NOMO-1 treated with dmso at 0.1 percent for 144 hours (cell line): ENCODE measurements around the gene OR52N5.

ENCODE experiments used
- DNase-seq: peaks from one replicate; lab custom pipeline; 2025; ENCODE audit not compliant: unreplicated experiment; lab: John Stamatoyannopoulos, UW

OR52N5 gene

GRCh38 chr11:5783255-5783654 is at the start of gene OR52N5:
Gene OR52N5, minus strand, starts transcription at chr11:5783355. Its CDS starts 4,721 bp downstream, at chr11:5778634.
- no peak for DNase-seq

- no peak for DNase-seq
Observed at GRCh38 chr11:5831196-5831829, 48.2 kb upstream of the OR52N5 start.

- DNase-seq = no peak
Observed at GRCh38 chr11:5818245-5818886, 35.2 kb upstream of the OR52N5 start.

GRCh38 chr11:5815534-5815933 is 32.4 kb upstream of the OR52N5 start:
- peak; percentile 76 for DNase-seq

GRCh38 chr11:5809905-5810795 is 27.0 kb upstream of the OR52N5 start:
- no peak for DNase-seq

GRCh38 chr11:5809122-5809519 is 26.0 kb upstream of the OR52N5 start:
- no peak for DNase-seq

- peak; percentile 61 for DNase-seq
Observed at GRCh38 chr11:5808500-5809121, 25.5 kb upstream of the OR52N5 start, which contains the start of gene OR52N2. Gene OR52N2, plus strand, starts transcription at chr11:5808924. Its CDS starts 11,412 bp downstream, at chr11:5820336.

- no peak for DNase-seq
Observed at GRCh38 chr11:5807580-5807979, 24.4 kb upstream of the OR52N5 start.

- DNase-seq = no peak
Observed at GRCh38 chr11:5803982-5804381, 20.8 kb upstream of the OR52N5 start.

GRCh38 chr11:5796541-5796940 is 13.4 kb upstream of the OR52N5 start:
- DNase-seq = no peak

GRCh38 chr11:5791165-5791564 is 8.0 kb upstream of the OR52N5 start, which contains the start of gene OR52N1:
Gene OR52N1, minus strand, starts transcription at chr11:5791265. Its CDS starts 2,449 bp downstream, at chr11:5788816.
- DNase-seq = no peak

GRCh38 chr11:5767056-5767455 is 16.1 kb downstream of the OR52N5 start:
- DNase-seq = no peak

GRCh38 chr11:5753943-5754342 is 29.2 kb downstream of the OR52N5 start, which contains the start of gene OR52N4:
Gene OR52N4, plus strand, starts transcription at chr11:5754243. Its CDS starts 498 bp downstream, at chr11:5754741.
- no peak for DNase-seq

- no peak for DNase-seq
Observed at GRCh38 chr11:5749836-5750235, 33.3 kb downstream of the OR52N5 start.

GRCh38 chr11:5746614-5747013 is 36.5 kb downstream of the OR52N5 start:
- no peak for DNase-seq

GRCh38 chr11:5738431-5738830 is 44.7 kb downstream of the OR52N5 start:
- DNase-seq = no peak

- DNase-seq = no peak
Observed at GRCh38 chr11:5737670-5738392, 45.3 kb downstream of the OR52N5 start.

- DNase-seq = no peak
Observed at GRCh38 chr11:5737091-5737490, 46.1 kb downstream of the OR52N5 start.

- DNase-seq = no peak
Observed at GRCh38 chr11:5736396-5736795, 46.8 kb downstream of the OR52N5 start, which contains the start of gene OR56B1. Gene OR56B1, plus strand, starts transcription at chr11:5736448. Its CDS starts 69 bp downstream, at chr11:5736517.

- no peak for DNase-seq
Observed at GRCh38 chr11:5727691-5728090, 55.5 kb downstream of the OR52N5 start.
